ENCODE data around the gene ADORA1.

ADORA1 gene

DNA sequence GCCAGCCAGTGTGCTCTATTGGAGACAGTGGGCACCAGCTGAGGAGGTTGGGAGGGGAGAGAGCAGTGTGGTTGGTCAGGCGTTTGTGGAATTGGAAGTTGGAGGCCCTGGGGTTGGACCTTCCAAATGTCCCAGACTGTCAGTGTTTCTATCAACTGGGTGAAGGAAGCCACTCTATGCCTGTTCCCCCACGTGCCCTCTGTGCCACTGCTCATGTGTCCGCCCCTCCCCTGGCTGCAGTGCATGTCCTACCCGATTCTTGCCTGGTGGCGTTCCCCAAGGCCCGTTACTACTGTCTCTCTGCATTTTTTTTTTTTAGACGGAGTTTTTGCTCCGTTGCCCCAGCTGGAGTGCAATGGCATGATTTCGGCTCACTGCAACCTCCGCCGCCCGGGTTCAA lies 21.1 kb downstream of the ADORA1 start:
- DNase-seq, result peak in 13 of 42 donors; percentile 30 to 75 (median 60)
- intact Hi-C loops (cut with DNase I), result no loop called here

DNA sequence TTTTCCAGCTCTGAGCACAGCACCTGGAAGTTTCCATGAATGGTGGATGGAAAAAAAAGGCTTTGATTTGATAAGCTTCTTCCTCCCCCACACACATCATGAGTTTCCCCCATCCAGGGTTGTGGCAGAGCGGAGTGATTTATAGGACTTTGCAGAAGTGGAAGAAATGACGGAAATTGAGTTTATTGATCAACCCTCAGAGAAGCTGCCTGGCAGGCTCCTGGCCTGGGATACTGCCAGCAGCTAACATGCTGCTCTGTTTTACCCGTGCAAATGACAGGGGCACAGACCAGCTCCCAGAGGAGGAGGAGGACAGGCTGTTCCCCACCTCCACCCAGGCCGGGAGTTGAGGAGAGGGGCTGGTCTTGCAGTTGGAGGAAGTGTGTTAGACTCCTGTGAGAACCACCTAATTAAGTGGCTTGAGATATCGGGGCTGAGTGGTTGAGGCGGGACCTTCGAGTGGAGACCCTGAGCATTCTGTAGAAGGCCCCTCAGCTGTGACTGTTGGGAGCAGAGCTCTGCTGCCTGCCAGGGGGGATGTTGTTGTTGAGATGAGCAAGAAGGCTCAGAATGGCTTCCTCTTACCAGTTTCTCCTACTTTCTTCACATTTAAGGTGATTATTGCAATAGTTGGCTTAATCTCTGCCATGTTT lies 21.8 kb downstream of the ADORA1 start:
- intact Hi-C loops (cut with DNase I), result no loop called here
- peak in 12 of 42 donors; percentile 39 to 78 (median 60) for DNase-seq

DNA sequence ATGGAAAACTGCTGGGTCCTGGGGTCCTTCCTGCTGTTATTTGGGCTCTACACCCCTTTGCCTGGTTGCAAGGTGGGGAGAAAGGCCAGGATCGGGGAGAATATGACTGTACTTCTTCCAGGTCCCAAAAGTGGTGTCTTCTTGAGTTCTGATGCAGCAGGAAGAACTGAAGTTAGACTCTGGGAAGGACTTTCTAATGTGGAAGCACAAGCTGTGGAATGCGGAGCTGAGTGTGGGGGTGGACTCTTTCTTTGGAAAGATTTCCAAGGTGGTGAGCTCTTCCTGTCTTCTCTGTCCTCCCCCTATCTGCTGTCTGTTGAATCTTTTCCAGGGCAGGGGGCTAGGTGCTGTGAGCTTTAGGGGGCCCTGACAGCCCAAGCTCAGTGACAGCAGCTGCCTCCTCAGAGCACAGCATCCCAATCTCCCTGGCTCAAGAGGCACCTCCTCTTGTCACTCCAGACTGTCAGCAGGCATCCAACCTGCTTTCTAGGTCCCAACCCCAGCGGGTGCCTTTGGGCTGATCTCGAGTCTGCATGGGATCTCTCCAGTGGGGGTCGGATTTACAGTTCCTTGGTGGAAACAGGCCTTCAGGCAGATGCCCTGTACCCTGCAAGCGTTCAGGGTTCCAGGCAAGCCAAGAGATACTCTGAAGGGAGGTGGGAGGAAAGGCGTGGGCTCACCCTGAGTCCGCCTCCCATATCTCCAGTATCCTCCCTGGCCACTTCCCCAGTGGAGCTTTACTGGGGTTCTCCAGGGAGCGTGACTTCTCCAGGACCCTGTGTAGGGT lies 23.2 kb downstream of the ADORA1 start:
- intact Hi-C loops (cut with DNase I), result no loop called here
- DNase-seq, result no peak

DNA sequence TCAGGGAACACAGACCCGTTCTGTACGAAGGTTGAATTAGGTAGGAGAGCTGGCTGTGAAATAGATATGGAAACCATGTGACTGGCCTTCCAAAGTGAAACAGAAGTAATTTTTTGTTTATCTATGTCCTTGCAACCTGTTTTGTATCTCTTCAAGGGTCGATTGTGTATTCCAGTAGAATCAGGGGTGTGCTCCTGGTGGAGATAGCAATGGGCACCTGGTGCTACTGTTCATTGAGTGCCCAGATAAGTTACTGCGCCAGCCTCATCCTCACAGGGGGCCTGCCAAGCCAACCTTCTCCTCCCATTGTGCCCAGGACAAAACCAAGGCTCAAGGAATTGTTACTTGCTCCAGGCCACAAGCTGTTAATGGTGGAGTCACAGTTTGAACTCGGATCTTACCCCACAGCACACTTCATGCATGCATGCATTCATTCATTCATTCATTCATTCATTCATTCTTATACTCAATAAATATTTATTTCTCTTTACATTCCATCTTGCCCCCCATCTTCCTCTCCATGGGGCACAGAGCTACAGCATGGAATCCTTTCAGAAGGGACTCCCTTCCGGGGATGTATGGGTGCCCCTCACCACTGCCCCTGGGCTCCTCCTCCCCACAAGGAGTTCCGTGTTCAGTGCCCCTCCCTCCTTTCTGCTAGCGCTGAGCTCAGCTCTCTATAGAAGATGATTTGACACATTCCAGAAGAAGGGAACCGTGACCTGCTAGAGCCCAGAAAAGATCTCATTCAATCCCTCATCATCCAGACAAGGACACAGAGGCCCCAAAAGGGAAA lies 24.0 kb downstream of the ADORA1 start:
- intact Hi-C loops (cut with DNase I), result no loop called here
- no peak for DNase-seq

DNA sequence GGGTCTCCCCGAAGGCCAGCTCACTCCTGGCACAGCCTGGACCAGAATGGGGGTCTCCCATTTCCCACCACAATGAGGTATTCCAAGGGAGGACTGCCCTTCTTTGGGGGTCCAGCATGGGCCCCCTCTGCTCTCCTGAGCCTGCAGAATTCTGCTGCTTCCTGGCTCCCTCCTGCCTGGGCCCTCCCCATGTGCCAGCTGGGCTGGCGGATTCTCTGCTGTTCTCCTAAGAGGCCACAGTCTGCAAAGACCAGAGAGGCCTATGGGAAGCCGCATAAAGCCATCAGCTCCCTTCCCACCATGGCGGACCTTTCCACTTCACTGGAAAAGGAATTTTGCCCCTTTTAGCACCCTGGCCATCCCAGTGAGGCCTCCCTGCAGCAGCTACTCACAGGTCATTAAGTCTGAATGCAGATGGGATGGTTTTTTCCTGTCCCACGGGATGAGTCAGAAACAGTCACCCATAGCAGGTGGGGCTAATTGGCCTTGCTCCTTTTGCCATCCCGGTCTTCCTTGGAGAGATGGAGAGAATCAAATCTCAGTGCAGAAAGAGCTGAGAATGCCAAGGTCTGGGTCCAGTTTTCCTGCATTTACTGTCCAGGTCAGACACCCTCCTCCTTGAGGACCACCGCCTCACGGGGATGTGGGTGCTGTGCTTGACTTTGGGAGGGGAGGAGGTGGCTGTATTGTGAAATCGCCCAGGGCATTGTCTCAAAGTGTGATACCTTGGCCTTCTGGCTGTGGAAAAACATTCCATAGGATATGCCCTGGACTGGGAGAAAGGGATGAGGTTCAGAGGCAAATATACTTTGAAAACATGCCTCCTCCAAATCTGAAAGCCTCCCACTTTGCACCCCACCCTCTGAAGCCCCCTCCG lies 24.9 kb downstream of the ADORA1 start:
- DNase-seq, result peak in 4 of 42 donors; percentile 26 to 41 (median 34)
- intact Hi-C loops (cut with DNase I), result no loop called here

DNA sequence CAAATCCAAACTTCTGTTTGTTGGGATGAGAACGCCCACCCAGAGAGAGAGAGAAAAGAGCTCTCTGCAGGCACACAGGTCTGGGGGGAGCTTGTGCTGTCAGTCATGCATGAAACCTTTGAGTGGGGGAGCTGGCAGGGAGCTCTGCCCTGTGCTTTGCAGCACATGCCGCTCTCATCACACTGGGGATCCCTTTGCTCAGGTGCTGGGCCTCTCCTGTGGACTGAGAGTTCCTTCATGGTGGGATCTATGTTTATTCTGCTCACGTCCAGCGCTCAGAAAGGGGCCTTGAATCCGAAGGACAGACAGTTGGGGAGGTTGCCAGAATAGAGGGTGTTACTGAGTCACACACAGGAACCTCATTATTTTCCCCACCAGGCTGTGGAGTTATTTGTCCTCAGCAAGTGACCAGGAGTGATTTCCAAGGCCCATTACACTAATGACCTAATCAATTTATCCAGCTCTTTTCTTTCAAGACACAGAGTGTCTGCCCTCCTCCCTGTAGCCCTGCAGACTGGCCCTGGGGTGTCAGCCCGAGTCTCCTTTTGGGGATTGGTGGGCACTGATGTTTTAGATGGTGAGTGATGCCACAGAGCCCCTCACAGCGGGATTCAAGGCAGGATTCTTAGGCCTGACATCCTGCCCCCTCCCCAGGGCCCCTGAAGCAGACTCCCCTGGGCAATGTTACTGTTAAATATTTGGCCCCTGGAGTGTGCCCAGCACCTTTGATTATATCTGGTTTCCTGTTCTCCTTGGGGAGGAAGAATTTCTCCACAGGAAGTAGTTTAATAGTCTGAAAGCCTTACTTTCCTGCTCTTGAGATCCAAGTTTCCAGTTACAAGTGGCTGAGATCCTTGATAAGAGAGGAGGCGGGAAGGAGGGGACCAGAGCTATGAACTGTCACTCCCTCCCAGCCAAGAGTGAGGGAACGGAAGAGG lies 25.8 kb downstream of the ADORA1 start:
- DNase-seq, result peak in 27 of 42 donors; percentile 34 to 86 (median 66)
- intact Hi-C loops (cut with DNase I), result no loop called here

DNA sequence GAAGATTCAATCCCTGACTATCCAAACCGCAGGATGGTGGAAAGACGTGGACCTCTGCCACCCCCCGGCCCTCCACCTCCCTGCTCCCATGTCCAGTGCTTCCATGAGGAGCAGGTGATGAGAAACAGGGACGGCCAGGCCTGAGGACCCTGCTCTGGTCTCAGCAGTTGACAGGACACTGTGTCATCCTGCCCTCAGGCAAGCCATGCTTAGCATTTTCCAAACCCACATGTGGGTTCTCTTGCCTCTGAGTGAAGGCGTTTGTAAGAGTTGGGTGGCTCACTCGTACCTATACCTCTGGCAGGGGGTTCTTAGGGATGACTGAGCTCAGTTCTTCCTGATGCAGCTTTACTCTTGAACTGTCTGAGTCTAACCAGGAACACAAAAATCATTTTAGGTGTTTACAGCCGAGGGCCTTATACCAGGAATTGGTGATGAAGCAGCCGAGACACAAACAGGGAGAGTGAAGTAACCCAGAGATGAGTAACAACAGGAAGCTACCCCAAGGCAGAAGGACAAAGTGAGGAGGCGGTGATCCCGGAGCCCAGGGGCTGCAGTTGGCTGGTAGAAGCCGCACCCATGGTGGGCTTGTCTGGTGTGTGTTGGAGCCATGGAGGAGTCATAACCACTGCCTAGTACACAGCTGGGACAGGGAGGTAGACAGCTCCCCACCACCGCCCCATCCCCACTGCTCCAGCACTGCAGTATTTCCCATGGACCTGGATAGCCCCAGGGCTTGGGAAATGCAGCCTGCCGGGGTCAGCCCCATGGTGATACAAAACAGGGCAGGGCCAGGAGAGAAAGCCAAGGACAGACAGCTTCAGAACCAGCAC lies 26.7 kb downstream of the ADORA1 start:
- intact Hi-C loops (cut with DNase I), result no loop called here
- peak in 1 of 42 donors; percentile 32 for DNase-seq

DNA sequence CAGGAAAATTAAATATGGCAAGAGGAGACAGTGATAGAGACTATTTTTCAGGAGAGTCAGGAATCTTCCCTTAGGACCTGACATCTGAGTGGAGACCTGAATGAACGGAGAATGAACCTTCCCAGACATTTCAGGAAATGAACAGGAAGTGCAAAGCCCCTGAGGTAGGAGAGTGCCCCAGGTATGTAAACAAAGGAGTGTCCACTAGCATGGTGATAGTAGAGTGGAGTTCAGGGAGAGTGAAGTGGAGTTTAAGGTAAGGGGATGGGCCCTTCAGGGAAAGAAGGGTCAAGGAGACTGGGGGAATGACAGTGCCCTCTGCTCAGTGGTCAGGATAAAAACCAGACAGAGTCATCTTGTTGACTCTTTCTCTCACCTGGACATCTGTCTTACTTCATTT lies 28.8 kb downstream of the ADORA1 start:
- intact Hi-C loops (cut with DNase I), result no loop called here
- no peak for DNase-seq

DNA sequence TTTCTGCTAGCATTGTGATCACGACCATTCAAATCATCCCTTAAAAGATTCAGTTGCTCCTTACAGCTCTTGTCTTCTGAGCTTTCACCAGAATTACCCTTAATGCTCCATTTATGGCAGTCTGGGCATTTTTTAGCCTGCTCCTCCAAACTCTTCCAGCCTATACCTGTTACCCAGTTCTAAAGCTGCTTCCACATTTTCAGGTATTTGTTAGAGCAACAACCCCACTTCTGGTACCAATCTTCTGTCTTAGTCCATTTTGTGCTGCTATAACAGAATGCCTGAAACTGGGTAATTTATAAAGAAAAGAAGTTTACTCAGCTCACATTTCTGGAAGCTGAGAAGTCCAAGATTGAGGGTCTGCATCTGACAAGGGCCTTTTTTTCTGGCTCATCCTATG lies 30.9 kb downstream of the ADORA1 start:
- no peak for DNase-seq
- intact Hi-C loops (cut with DNase I), result no loop called here

DNA sequence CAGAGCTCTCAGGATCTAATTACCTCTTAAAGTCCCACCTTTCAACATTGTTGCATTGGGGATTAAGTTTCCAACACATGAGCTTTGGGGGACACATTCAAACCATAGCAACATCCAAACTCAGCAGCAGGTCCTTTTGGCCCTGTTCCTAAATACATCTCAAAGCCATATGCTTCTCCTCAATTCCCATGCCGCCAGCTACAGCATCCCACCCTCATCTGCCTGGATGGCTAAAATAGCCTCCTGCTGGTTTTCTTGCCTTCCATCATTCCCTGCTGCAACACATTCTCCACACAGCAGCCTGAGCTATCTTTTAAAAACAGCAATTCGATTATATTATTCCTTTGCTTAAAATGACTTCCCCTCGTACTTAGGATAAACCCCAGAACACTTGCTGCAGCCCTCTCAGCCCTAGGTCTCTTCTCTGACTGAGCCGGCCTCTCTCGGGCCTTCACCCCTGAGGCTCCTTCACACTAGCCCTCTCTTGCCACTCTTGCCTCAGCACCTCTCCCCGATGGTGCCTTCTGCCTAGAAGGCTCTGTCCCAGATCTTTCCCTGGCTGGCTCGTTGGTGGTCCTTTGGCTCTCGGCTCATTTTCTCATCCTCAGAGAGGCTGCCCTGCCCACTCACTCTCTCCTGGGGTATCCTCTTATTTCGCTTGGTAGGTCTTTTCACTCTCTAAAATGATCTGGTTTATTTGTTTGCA lies 31.6 kb downstream of the ADORA1 start:
- intact Hi-C loops (cut with DNase I), result no loop called here

DNA sequence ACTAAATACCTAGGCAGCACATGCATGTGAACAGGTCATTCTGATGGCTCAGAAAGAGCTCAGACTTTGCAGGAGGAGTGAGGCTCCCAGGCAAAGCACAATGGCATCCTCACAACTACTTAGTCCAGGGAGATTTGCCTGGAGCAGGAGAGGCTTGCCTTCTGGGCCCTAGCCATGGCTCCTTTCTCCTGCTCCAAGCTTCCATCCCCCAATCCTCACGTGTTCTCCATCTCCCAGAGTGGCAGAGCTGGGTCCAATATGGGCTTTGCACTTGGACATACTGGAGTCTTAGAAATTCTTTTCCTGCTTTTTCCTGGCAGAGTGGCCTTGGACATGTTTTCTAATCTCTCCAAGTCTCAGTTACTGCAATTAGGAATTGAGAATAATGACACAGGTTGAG lies 32.3 kb downstream of the ADORA1 start:
- intact Hi-C loops (cut with DNase I), result no loop called here
- peak in 3 of 42 donors; percentile 16 to 56 (median 46) for DNase-seq

More for the DNA sequence above, 31.6 kb downstream of the ADORA1 start:
- DNase-seq, result no peak

DNA sequence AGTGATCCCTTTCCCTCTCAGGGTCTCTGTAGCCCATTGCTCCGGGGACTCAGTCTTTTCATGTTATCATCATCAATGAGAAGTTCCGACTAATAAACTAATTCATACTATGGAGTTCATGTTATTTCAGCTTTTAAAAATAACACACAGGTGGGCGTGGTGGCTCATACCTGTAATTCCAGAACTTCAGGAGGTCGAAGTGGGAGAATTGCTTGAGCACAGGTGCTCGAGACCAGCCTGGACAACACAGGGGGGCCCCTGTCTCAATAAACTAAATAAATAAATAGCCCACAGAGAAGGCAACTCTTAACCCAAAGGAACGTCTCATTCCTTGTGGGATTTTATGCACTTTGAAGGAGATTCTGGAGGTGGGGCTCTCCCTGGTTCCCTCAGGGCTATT lies 33.6 kb downstream of the ADORA1 start:
- DNase-seq, result no peak
- intact Hi-C loops (cut with DNase I), result no loop called here

DNA sequence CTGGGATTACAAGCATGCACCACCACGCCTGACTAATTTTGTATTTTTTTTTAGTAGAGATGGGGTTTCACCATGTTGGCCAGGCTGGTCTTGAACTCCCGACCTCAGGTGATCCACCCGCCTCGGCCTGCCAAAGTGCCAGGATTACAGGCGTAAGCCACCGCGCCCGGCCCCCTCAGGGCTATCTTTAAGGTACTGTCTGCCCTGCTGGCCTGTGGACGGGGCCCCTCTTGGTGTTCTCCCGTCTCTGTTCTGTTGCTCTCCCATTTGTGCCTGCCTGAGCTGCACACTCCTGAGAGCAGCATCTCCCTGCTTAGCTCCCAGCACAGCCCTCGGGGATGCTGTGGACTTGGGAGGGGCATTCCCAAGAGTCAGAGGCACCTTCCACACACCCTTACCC lies 34.2 kb downstream of the ADORA1 start:
- intact Hi-C loops (cut with DNase I), result no loop called here
- DNase-seq, result no peak

DNA sequence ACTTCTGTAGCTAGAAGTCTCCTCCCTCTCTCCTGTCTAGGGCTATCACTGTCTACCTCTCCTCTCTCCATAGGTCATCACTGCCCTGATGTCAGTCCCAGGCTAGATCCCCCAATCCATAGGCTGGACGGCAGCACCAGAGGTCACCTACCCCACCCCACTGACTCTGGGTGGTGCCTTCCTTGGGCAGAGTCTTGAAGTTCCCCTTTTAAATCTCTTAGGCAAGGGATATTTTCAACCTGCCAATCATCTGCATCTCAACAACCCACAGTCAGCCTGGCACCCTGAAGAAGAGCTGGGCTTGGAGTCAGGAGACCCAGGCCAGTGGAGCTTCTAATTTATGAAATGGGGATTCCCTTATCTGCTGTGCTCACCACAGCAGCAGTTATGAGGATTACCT lies 34.9 kb downstream of the ADORA1 start:
- DNase-seq, result no peak
- intact Hi-C loops (cut with DNase I), result no loop called here

DNA sequence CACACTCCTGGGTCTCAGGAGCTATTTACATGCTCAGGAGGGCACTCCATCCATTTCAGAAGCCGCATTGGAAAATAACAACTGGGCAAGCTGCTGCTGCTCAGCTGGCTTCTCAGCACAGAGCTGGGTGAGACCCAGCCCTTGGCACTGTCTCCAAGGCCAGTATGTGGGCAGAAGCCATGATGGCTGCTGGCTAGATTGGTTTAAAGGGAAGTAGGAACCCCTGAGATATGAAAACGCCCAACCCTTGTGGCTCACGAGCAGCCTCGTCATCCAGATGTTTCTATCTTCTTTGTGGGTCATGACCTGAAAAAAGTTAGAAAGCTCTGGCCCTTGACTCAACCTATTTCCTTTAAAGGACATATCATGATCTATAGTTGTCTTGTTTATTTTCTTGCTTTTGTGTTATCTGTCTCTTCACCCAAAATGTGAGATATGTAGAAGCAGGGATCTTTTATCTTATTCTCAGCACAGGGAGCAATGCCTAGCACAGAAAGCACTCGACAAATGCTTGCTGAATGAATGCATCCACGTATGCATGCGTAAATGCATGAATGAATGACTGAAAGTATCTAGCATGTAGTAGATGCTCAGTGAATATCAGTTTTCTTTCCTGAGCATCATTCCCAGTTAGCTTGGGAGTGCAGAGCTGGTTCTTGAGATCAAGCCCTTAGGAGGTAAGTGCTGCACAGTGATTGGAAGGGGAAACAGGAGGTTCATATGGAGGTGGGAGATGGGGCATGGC lies 36.5 kb downstream of the ADORA1 start:
- intact Hi-C loops (cut with DNase I), result no loop called here
- peak in 25 of 42 donors; percentile 46 to 82 (median 61) for DNase-seq

Measured in head of caudate nucleus (tissue), 42 donors.